NAMALWA (cell line): ENCODE results near the gene DYNC2LI1.

Experiments used
- DNase-seq: peaks from one replicate; pipeline ENCODE4 v3.0.0-alpha.2; 2015; ENCODE audit warnings: low spot score

The DYNC2LI1 gene

GRCh38 chr2:43818761-43819160, 44.9 kb downstream of the DYNC2LI1 start:
- no peak for DNase-seq

- no peak for DNase-seq
These were observed 45.8 kb downstream of the DYNC2LI1 start for GRCh38 chr2:43819491-43820163.

- DNase-seq, result no peak
These were observed 49.0 kb downstream of the DYNC2LI1 start for GRCh38 chr2:43822839-43823238.

GRCh38 chr2:43823751-43824150, 49.9 kb downstream of the DYNC2LI1 start:
- no peak for DNase-seq

- no peak for DNase-seq
These were observed 50.7 kb downstream of the DYNC2LI1 start for GRCh38 chr2:43824512-43824911.

- DNase-seq, result no peak
These were observed 51.2 kb downstream of the DYNC2LI1 start for GRCh38 chr2:43824951-43825493.

- DNase-seq, result no peak
These were observed 52.0 kb downstream of the DYNC2LI1 start for GRCh38 chr2:43825841-43826240.

GRCh38 chr2:43826305-43827250, 52.7 kb downstream of the DYNC2LI1 start:
- no peak for DNase-seq

- DNase-seq, result no peak
These were observed 57.9 kb downstream of the DYNC2LI1 start for GRCh38 chr2:43831543-43832294.

- no peak for DNase-seq
These were observed 58.6 kb downstream of the DYNC2LI1 start for GRCh38 chr2:43832457-43832856.

GRCh38 chr2:43837033-43837432, 63.2 kb downstream of the DYNC2LI1 start:
- DNase-seq, result no peak

- no peak for DNase-seq
These were observed 64.2 kb downstream of the DYNC2LI1 start for GRCh38 chr2:43837831-43838559.

GRCh38 chr2:43838560-43839267, 64.9 kb downstream of the DYNC2LI1 start, which contains the start of the genes ABCG5 and ABCG8:
TSS of gene ABCG5 (minus strand) at chr2:43838839. CDS start at chr2:43838679, 160 bp downstream.
TSS of gene ABCG8 (plus strand) at chr2:43838971. CDS start at chr2:43839054, 83 bp downstream.
- no peak for DNase-seq

GRCh38 chr2:43839776-43840564, 66.1 kb downstream of the DYNC2LI1 start:
- no peak for DNase-seq

GRCh38 chr2:43840965-43841364, 67.1 kb downstream of the DYNC2LI1 start:
- DNase-seq, result no peak

GRCh38 chr2:43841949-43842865, 68.4 kb downstream of the DYNC2LI1 start:
- no peak for DNase-seq

- no peak for DNase-seq
These were observed 69.0 kb downstream of the DYNC2LI1 start for GRCh38 chr2:43842866-43843226.

GRCh38 chr2:43845181-43845580, 71.3 kb downstream of the DYNC2LI1 start:
- no peak for DNase-seq
